HG03342 (cell line): ENCODE measurements around the gene PGAP6.
"Not testable (repeated sequence)": the region's sequence is repeated elsewhere in the genome, so short reads cannot be mapped to it uniquely, and the experiment has no call there.

Experiments
- ATAC-seq: cut with Tn5 transposase; IDR thresholded peaks from one replicate; pipeline ENCODE4 v1.9.1; 2021; ENCODE audit warnings: mild to moderate bottlenecking, moderate library complexity; ENCODE audit not compliant: unreplicated experiment

The PGAP6 gene

DNA sequence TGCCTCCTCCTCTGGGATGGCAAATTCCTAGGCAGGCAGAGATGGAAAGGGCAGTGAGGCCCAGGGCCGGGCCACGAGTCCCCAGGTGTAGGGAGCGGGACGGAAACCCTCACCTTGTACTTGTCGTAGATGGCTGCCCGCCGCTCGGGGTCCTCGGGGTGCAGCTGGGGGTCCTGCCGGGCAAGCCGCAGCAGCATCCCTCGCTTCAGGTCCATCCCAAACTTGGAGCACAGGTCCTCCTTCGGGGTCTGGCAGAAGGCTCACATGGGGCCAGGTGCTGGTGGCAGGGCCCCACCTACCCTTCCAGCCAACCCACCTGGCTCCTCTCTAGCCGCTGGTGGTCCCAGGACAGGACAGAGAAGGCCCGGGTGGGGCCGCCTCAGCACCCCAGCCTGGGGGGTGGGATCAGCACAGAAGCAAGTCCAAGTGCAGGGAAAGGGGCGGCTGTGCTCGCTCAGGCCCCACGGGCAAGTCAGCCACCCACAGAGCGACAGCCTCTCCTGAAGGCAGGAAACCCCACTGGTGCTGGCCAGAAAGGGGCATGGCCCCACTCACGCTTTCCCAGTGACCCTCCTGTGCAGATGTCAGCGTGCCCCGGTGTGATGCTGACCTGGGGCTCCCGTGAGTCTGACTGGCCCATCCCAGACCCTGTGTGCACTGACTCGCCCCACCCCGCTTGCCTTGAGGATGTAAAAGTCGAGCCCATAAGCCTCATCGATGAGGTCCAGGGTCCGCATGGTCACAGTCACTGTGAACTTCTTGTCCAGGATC is 13.2 kb downstream of the PGAP6 start:
- no peak for ATAC-seq

DNA sequence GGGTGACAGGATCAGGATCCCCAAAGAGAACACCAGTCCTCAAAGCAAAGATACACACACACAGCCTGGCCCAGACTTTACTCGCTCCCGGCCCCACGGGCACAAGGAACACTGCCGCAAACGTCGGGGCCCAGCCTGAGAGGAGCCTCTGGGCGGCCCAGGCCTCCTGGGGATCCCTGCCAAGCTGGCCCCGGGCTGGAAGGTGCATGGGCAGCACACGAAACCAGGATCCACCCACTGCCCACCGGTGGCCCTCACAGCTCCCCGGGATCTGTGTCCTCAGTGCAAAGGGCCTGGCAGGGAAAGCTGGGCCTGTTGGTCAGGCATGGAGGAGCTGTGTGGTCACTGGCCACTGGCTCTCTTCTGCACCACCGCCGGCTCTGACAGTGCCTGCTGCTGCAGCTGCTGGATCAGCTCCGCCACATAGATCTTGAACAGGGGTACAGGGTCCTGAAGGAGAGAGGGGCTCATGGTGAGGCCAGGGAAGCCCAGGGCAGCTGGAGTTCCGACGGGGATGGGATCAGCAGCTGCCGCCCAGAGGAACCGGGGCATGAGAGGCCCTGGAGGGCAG is 14.4 kb downstream of the PGAP6 start:
- ATAC-seq, result no peak

DNA sequence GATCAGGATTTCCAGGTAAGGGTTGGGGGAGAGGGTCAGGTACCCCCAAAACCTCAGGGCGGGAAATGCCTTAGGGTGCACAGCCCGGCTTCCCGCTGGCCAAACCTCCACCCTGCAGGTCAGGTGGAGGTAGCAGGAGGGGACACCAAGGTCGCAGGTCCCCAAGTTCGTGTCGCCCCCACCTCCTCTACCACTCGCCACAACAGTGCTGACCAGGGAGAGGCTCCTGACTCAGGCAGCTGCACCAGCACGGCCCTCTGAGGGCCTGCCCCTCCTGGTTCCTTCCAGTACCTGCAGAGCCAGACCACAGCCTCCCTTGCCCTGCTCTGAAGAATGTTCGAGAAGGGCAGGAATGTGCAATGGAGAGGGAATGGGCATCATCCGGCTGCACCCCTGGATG is 15.3 kb downstream of the PGAP6 start:
- no peak for ATAC-seq

DNA sequence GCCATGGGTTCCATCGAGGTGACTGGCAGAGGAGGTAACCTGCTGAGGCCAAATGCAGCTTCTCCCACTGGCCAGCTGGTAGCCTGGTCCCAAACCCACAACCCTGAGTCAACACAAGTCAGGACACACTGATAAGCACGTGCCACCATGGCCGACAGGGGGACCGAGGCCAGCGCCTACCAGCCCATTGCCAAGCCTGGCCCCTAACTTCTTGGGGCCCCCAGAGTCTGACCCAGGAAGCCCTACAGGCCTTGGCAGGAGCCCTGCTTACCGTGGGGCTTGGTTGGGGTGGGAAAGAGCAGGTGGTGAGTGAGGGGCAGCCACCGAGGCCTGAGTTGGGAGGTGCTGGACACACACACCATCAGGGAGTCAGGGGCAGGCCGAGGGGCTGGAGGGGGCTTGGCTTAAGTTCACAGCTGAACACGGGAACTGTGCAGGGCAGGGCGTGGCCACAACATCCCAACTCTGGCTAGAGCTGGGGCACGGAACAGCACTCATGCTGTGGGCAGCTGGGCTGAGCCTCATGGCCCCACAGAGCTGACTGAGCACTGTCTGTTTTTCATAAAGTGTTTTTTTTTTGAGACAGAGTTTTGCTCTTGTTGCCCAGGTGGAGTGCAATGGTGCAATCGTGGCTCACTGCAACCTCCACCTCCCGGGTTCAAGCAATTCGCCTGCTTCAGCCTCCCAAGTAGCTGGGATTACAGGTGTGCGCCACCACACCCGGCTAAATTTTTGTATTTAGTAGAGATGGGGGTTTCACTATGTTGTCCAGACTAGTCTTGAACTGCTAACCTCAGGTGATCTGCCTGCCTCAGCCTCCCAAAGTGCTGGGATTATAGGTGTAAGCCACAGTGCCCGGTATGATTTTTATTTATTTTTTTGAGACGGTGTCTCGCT is 16.9 kb downstream of the PGAP6 start:
- ATAC-seq, result no peak

DNA sequence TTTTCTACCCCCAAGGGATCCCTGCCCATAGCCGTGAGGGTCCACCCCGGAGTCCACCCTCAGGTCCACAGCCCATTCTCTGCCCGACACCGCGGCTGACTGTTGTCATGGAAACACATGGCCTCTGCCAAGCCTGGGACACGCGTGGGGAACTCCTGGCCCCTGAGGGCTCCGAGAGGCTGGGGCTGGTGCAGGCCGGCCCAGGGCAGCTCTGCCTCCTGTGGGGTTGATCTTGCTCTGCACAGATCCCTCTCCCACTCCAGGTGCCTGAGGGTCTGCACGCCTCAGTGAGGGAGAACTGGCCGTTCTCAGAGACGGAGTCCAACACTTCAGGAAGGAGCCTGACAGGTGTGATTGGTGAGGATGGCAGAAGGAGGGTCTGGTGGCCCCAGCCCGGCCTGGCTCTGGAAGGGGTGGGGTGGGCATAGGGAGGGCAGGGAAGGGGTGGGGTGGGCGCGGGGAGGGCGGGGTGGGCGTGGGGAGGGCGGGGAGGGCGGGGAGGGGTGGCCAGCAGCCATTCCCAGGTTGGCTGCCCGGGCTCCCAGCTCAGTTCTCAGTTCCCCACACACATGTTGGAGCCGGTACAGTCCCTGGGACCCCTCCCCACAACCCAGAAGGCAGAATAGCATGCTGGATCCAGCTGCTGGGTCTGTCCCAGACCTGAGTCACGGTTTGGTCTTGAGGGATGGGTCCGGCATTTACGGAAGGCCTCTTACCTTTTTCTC is 17.9 kb downstream of the PGAP6 start:
- ATAC-seq, result no peak

DNA sequence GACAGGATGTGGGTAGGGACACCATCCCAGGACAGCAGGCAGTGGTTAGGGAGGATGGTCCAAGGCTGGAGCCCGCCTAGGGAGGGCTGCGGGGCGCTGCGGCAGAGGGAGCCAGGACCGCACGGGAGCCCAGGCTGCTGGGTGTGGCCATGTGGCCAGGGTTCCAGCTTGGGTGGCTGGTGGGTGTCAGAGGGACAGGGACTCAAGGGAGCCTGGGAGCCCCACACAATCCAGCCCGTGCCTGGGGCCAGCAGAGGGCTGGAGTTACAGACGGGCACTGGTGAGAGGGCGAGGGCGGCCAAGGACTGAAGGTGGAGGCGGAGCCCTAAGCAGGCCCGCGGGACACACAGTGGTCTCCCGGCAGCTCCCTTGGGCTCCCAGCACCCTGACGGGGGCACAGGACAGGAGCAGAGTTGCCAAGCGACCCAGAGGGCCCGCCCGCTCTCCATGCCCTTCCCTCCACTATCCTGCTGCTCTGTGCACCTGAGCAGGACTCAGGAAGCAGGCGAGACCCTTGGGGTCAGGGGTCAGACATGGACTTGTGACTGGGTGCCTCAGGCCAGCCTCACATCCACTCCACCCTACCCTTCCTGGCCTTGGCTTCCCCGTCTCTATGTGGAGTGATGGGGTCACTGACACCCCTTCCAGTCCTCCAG is 18.5 kb downstream of the PGAP6 start:
- no peak for ATAC-seq

DNA sequence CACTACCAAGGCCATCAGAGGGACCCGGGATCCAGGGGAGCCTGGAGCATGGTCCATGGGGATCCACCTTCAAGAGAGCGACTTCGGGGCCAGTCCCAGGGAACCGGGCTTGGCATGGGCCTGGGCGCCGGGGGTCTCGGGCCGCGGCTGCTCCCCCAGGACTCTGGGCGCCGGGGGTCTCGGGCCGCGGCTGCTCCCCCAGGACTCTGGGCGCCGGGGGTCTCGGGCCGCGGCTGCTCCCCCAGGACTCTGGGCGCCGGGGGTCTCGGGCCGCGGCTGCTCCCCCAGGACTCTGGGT is 19.1 kb downstream of the PGAP6 start:
- not testable (repeated sequence) for ATAC-seq

DNA sequence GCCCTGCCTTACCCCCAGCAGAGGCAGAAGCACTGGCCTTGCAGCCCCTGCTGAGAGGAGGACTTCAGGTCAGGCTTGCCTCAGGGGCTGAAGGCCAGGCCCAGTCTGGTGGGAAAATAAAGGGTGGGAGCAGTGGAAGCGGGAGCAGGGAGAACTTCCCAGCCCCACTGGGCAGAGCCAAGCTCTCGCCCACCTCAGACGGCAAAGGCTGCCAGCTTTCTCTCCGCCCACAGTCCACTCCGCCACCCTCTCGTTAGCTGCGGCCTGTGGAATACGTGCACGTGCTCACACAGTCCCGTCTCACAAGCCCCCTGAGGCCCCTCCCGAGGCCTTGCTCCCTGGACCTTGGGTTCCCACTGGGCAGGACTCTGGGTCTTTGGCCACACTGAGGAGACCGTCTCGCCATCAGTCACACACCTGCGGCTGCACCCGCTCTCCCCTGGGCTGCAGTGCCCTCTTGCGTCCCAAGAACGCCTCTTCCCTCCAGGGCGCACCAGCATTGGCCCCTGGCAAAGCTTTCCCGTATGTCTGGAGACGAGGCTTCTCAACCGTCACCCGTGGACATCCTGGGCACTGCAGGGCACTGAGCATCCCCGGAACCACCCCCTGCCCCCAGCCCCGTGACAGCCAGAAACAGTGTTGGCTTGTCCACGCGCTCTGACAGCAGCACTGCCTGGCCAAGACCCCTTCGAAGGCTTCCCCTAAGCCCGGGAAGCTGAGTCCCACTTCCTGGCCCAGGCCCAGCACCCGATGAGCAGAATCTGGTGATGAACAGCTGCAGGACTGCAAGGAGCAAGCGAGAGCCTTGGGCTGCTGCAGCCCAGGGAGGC is 19.7 kb downstream of the PGAP6 start:
- no peak for ATAC-seq

DNA sequence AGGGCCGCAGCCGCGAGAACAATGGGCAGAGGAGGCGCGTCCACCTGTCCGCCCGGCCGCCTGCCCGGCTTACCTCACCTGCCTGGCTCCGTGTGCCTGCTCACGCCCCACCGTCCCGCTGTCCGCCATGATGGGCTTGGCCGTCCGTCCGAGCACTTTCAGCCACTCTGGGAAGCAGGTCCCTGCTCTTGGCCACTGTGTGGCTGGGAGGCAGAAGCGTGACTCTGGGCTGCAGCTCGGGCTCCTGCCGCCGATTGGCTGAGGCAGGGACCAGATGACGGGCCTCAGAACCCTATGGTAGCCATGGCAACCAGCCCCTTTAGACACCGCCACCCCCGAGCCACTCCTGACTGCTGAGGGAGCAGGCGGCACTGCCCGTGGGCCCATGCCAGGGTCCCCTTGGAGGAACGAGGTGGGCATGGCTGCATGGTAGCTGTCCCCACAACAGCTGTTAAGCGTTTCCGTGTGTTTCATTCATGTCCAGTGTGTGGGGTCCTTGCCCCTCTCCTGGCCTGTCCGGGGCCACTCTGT is 20.4 kb downstream of the PGAP6 start:
- ATAC-seq, result no peak

DNA sequence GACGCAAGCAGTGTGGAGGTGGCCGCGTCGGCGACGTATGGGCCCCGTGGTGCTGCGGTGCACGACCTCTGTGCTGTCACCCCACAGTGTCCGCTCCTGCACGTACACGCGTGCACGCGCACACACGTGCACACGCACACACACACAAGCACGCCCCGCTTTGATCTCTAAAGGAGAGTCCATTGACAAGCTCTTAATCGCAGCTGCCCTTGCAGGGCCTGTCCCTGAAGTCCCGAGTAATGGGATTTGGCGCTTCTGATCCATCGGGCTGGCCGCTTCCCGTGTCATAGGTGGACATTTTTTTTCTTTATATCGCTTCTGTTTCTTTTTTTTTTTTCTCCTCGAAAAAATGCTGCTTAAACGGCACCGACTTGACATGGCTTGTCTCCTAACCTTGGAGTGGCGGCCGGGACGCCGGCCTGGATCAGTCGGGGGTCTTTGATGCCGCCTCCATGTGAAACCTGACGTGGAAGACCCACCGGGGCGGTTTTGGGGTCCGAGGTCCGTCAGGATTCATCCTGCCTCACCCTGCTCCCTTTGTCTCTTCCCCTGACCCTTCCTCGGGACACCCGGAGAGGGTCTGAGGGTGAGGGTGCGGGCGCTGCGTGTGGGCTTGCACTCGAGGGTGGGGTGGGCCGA is 21.0 kb downstream of the PGAP6 start:
- no peak for ATAC-seq

DNA sequence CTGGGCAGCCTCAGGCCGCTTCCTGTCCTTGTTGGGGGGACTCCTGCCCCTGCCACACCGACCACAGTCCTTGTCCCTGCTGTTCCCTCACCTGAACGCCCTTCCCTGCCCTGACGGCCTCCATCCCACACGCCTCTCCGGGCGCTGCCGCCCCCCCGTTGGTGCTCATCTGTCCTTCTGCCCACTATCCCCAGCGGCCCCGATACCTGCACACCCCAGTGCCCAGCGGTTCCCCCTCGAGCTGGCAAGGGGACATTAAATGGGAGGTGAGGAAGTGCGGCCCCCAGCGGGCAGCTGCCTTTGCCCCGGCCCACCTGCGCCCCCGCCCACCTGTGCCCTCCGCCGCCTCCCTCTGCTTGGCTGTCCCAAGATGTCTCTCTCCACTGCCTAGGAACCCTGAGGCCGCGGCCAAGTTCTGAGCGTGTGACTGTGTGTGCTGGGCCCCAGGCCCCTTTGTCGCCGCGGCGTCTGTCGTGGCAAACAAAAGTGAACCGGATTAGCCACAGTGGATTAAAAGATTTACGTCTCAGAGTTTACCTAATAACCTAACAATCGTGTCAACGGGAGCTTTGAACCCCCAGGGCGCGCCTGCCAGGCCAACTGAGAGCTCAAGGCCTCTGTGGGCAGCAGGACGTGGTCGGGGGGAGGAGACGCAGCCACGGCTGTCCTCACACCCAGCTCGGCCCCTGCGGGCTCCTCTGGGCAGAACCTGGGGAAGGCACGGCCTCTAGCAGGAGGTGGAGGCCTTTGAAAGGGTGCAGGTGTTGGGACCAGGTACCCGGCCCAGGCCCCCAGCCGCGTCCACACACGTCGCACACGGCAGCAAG is 21.7 kb downstream of the PGAP6 start:
- ATAC-seq, result no peak

DNA sequence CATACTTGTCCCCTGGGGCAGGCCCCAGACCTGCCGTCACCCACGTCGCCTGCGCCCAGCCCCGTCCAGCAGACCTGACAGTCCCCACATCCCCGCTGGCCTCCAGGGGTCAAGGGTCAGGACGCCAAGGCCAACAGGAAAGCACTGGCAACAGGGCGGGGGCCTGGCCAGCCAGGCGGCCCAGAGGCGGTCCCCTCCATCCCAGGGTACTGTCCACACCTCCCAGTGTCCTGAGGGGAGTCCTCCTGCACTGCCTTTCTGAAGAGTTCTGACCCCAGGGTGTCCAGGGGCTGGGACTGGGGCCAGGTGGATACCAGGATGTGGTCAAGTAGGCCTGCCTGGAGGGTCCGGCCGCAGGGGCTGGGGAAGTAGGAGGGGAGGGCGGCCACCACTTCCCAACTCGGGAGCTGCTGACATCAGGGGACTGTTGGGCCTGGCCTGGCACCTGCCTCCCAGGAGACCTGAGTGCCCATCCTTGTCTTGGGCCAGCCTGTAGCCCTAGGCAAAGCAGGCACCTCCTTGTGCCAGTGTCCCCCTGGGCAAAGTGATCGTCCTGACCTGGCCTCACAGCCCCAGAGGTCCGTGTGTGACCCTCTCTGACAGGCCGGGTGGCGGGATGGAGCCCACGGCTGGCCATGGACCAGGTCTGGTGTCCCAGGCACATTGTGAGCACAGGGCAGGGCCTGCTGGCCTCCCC is 22.6 kb downstream of the PGAP6 start:
- ATAC-seq, result no peak

DNA sequence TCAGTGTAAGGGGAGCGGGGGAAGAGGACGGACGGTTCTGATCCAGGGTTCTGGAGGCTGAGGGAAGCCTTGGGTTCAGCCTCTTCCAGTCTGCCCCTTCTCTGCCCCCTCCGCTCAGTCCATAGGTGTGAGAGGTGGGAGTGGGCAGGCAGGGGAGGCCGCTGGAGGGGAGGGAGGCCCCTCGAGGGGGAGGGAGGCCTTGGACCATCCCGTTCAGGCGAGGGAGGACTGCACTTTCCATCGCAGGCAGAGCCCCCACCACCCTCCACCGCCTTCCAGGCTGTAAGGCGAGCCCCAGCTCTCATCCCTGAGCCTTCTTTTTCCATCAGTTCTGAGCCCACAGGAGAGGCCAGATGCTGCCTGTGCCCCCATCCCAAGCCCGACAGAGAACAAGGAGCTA is 25.0 kb downstream of the PGAP6 start:
- ATAC-seq, result no peak

DNA sequence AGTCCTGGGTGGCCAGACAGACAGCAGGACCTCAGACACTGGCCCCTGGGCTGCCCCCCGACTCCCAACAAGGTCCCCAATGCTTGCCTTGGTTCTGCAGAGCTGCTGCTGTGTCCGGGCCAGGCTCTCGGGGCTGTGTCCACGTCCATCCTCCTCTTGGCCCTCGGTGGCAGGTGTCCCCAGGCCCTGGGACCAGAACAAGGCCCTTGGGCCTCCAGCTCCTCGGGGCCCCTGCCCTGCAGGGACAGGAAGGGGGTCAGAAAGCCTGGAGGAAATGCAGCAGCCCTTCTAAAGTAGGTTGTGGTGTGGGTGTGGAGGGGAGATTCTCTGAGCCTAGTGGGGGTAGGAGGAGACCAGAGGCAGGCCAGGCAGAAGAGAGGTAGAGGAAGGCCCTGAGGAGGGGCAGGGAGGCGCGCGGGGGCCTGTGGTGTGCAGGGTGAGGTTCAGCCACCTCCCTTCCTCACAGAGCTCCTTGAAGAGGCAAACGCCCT is 26.8 kb downstream of the PGAP6 start:
- ATAC-seq, result no peak

DNA sequence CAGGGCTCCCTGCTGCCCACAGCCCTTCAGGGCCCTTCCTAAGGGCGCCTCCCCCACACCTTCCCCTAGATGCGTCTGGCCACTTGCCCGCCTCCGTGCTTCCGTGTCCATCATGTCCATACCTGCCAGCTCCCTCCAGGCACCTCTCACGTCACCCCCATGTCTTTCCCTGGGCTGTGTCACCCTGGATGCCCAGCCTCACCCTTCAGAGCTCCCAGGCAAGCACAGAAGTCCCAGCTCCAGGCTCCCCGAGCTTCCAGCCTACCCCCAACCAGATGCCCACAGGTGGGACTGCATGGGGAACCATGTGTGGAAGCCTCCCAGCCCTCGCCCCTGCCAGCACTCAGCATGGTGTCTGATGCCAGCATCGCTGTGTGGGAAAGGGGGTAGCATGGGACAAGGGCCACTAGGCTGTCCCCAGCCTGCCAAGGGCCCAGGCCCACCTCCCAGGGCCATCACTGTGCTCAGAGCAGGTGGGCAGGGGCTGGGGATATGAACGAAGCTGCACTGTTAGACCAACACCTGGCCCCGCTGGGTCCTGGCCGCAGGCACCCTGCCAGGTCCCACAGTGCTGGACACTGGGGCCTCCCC is 27.4 kb downstream of the PGAP6 start:
- ATAC-seq, result no peak

DNA sequence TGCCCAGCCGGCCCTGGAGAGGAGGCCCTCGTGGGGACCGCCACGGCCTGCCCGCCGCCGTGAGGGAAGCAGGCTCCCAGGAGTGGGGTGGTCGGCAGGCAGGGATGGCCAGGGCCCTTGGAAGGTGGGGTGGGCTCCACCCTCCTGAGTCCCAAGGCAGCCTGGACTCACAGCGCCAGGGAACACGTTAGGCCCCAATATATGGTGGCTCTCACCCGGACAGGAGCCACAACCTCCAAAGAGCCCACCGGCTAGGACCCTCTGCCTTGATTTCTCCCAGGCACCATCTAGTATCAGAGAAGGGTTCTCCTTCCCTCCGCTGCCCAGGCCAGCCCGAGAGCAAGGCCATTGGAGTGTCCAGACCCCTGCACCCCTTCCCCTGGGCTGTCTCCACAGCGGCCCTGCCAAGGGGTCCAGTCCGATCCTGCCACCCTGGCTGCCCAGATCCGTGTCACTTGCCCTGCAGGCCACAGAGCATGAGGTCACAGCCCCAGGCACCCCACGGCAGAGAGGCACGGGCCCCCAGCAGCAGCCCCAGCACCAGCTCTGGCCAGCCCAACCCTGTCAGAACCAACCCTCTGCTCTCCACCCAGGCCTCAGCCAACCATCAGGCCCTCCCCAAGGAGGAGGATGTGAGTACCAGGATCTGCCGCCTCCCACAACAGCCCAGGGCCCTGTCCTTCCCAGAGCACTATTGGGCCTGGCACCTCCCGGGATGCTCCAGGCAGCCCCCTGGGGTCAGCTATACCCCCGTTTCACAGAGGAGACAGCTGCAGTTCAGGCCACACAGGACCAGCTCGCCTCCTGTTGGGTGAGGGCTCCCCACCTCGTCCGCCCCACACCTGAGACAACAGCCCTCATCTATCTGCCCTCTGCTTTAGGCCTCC is 28.1 kb downstream of the PGAP6 start:
- no peak for ATAC-seq
